OCI-LY1 (cell line): ENCODE data around the gene HIVEP1.

Source experiments
- H2AFZ ChIP-seq: fragments of 200-600 bp; sonication (generic), shearing (Covaris generic); 2 replicates; pipeline ENCODE4 v1.6.0; 2014; ENCODE audit warnings: antibody characterized with exemption, mild to moderate bottlenecking, low read length
- H3F3A ChIP-seq: fragments of 200-600 bp; sonication (generic), shearing (Covaris generic); 2 replicates; pipeline ENCODE4 v1.6.0; 2014; ENCODE audit warnings: mild to moderate bottlenecking, antibody characterized with exemption, low read length, moderate library complexity; ENCODE audit not compliant: insufficient read depth
- H3K27ac ChIP-seq: fragments of 200-600 bp; sonication (generic); 2 replicates; pipeline ENCODE4 v1.5.1; 2014; ENCODE audit warnings: low read length, mixed run types, mild to moderate bottlenecking, low read depth; ENCODE audit not compliant: poor library complexity, severe bottlenecking
- H3K27me3 ChIP-seq: fragments of 200-600 bp; sonication (generic); 2 replicates; pipeline ENCODE4 v1.6.0; 2014; ENCODE audit warnings: antibody characterized with exemption, mild to moderate bottlenecking, low read length, moderate library complexity; ENCODE audit not compliant: insufficient read depth
- H3K36me3 ChIP-seq: fragments of 200-600 bp; sonication (generic); 2 replicates; pipeline ENCODE4 v1.6.1; 2014; ENCODE audit warnings: mild to moderate bottlenecking, antibody characterized with exemption, low read length, moderate library complexity, mixed read lengths; ENCODE audit not compliant: insufficient read depth
- H3K4me1 ChIP-seq: fragments of 200-600 bp; sonication (generic); 2 replicates; pipeline ENCODE4 v1.5.1; 2014; ENCODE audit warnings: mild to moderate bottlenecking, low read length, moderate library complexity; ENCODE audit not compliant: insufficient read depth, severe bottlenecking
- H3K4me2 ChIP-seq: fragments of 200-600 bp; sonication (generic), shearing (Covaris generic); 2 replicates; pipeline ENCODE4 v1.6.1; 2014; ENCODE audit warnings: low read length
- H3K4me3 ChIP-seq: fragments of 200-600 bp; sonication (generic); 2 replicates; pipeline ENCODE4 v1.5.1; 2014; ENCODE audit warnings: low read length, low read depth, mild to moderate bottlenecking, mixed read lengths; ENCODE audit not compliant: poor library complexity, severe bottlenecking
- H3K79me2 ChIP-seq: fragments of 200-600 bp; shearing (Covaris generic); 2 replicates; pipeline ENCODE4 v1.6.1; 2016; ENCODE audit warnings: mixed run types, low read length, mixed read lengths; ENCODE audit not compliant: insufficient read depth
- H3K9ac ChIP-seq: fragments of 200-600 bp; sonication (generic), shearing (Covaris generic); 2 replicates; pipeline ENCODE4 v1.6.1; 2014; ENCODE audit warnings: mild to moderate bottlenecking, low read length, mixed read lengths
- H3K9me2 ChIP-seq: fragments of 200-600 bp; sonication (generic), shearing (Covaris generic); 2 replicates; pipeline ENCODE4 v1.6.1; 2014; ENCODE audit warnings: low read depth, mild to moderate bottlenecking, low read length, mixed read lengths
- H3K9me3 ChIP-seq: fragments of 200-600 bp; shearing (Covaris generic); 2 replicates; pipeline ENCODE4 v1.6.1; 2014; ENCODE audit warnings: low read length, mixed read lengths
- H4K20me1 ChIP-seq: fragments of 200-600 bp; sonication (generic), shearing (Covaris generic); 2 replicates; pipeline ENCODE4 v1.6.0; 2016; ENCODE audit warnings: mild to moderate bottlenecking, low read length; ENCODE audit not compliant: insufficient read depth
- CTCF ChIP-seq: fragments of 200-600 bp; sonication (generic), shearing (Covaris generic); IDR thresholded peaks from 2 replicates; pipeline ENCODE4 v1.5.1; 2017; ENCODE audit warnings: mild to moderate bottlenecking, antibody characterized with exemption, low read length, moderate library complexity, mixed read lengths
- EZH2 ChIP-seq: fragments of 200-600 bp; sonication (generic), shearing (Covaris generic); IDR thresholded peaks from 2 replicates; pipeline ENCODE4 v1.8.0; 2017; ENCODE audit warnings: borderline replicate concordance, mixed run types, mild to moderate bottlenecking, antibody characterized with exemption, low read length, moderate library complexity, mixed read lengths

The HIVEP1 gene

DNA sequence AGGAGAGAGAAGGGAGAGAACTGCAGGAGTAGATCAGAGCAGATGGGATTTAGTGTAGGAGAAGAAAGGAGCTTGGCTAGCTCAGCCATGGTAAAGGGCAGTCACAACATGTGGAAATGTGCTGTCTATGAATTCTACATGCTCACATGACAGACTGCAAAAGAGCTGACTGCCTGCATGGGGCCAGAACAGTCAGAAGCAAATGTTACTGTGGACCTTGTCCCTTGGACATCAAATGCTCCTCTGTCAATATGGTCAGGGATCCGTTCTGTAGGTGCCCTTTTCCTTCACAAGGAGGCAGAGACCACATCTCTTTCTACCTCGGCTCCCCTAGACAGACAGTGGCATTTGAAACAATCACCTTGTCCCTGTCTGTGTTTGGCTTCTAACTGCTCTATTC is 46.6 kb upstream of the HIVEP1 start:
- TF ChIP-seq CTCF: no peak
- no peak for TF ChIP-seq EZH2
- Histone ChIP-seq H3K9ac (no peak overlapping the region), H3K9me2 (no peaks in the 10 kb centered on the region), H3K4me1 (no peaks in the 10 kb centered on the region), H3K4me3 (no peak overlapping the region), H4K20me1 (no peaks in the 10 kb centered on the region), H3K36me3 (no peaks in the 10 kb centered on the region), H3K79me2 (no peaks in the 10 kb centered on the region), H3F3A (no peaks in the 10 kb centered on the region), H3K27me3 (no peaks in the 10 kb centered on the region), H3K27ac (no peak overlapping the region), H3K4me2 (no peak overlapping the region), H2AFZ (no peak overlapping the region), H3K9me3 (no peaks in the 10 kb centered on the region)

- no peaks in the 10 kb centered on the region for H3K27me3 ChIP-seq
- H3K9me3 ChIP-seq: no peaks in the 10 kb centered on the region
- no peak overlapping the region for H3K27ac ChIP-seq
- no peaks in the 10 kb centered on the region for H3K9me2 ChIP-seq
- no peaks in the 10 kb centered on the region for H3K79me2 ChIP-seq
- no peaks in the 10 kb centered on the region for H3F3A ChIP-seq
- TF ChIP-seq CTCF: no peak
- no peak for TF ChIP-seq EZH2
- H3K9ac ChIP-seq: no peak overlapping the region
- no peak overlapping the region for H3K4me3 ChIP-seq
- no peaks in the 10 kb centered on the region for H4K20me1 ChIP-seq
- no peaks in the 10 kb centered on the region for H3K36me3 ChIP-seq
- H3K4me2 ChIP-seq: no peak overlapping the region
- H3K4me1 ChIP-seq: no peaks in the 10 kb centered on the region
- no peak overlapping the region for H2AFZ ChIP-seq
Observed at GRCh38 chr6:11968241-11968806, 43.8 kb upstream of the HIVEP1 start.

- Histone ChIP-seq H3K27ac (no peak overlapping the region), H3K9me3 (no peaks in the 10 kb centered on the region), H3K9ac (no peak overlapping the region), H3K36me3 (no peaks in the 10 kb centered on the region), H3K27me3 (no peaks in the 10 kb centered on the region), H3K4me1 (no peaks in the 10 kb centered on the region), H3K9me2 (no peaks in the 10 kb centered on the region), H4K20me1 (no peaks in the 10 kb centered on the region), H2AFZ (no peak overlapping the region), H3K4me3 (no peak overlapping the region), H3K79me2 (no peaks in the 10 kb centered on the region), H3F3A (no peaks in the 10 kb centered on the region), H3K4me2 (no peak overlapping the region)
- TF ChIP-seq CTCF (no peak), EZH2 (no peak)
Observed at GRCh38 chr6:11969092-11969491, 43.0 kb upstream of the HIVEP1 start.
